ENCODE data around the gene RASGEF1B.

RASGEF1B gene

GRCh38 chr4:81471588-81472280, at the start of gene RASGEF1B:
Gene RASGEF1B, minus strand, starts transcription at chr4:81471907. Its CDS starts 12,399 bp downstream, at chr4:81459508.
- DNase-seq = peak; percentile 97

DNA sequence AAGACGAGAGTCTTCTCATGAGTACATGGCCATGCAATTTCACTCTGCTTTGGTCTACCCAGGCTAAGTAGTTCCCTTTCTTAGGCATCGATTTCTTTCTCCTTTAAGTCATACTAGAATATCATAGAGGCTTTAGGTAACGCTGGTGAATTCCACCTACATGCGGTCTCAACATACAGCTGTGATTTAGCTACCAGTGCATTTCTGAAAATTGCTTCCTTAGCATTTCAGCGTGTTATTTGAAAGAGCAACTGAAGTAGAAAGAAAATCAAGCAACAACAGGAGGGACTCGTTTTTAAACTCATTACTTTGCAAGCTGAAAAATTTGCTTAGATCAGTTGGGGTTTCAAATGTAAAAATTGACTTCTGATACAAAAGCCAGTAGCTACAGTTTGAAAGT, 48.1 kb upstream of the RASGEF1B start:
- DNase-seq = no peak

- no peak for DNase-seq
Measured at GRCh38 chr4:81519427-81519773, 47.7 kb upstream of the RASGEF1B start.

- DNase-seq = no peak
Measured at GRCh38 chr4:81518762-81519426, 47.2 kb upstream of the RASGEF1B start.

GRCh38 chr4:81516241-81516640, 44.5 kb upstream of the RASGEF1B start:
- DNase-seq = no peak

DNA sequence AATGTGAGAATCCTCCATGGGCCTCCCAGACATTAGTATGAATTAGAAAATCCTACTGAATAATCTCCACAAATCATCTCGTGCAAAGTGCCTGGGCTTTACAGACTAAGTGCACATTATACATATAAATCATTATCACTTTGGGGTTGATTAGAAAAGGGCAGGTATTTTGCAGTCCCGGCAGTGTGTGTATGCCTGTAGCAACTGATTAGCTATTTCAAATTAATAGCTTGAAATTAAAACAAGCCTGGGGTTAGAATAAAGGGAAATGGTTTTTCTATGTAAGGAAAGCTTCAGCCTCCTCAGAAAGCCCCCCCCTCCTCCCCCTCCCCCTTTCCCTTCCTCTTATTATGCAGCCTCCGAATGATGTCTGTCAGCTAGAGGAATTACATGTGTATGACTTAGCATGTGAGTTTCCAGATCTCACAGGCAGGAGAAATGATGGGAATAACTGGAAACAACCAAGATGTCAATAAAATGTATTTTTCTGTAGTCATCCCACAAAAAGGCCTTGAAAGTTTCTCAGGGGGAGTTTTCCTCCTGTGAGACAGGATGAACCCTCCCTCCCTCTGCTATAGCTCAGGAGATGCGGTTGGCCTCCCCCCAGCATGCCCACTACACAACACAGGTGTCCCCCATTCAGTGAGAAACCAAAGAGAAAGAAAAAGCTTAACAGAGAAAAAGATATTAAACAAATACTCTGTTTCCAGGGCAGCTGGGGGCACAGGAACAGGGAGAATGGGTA, 41.2 kb upstream of the RASGEF1B start:
- DNase-seq = no peak

GRCh38 chr4:81512001-81512756, 40.5 kb upstream of the RASGEF1B start:
- no peak for DNase-seq

GRCh38 chr4:81510643-81511178, 39.0 kb upstream of the RASGEF1B start:
- no peak for DNase-seq

GRCh38 chr4:81509822-81510221, 38.1 kb upstream of the RASGEF1B start:
- DNase-seq = no peak

- no peak for DNase-seq
Measured at GRCh38 chr4:81509191-81509590, 37.5 kb upstream of the RASGEF1B start.

DNA sequence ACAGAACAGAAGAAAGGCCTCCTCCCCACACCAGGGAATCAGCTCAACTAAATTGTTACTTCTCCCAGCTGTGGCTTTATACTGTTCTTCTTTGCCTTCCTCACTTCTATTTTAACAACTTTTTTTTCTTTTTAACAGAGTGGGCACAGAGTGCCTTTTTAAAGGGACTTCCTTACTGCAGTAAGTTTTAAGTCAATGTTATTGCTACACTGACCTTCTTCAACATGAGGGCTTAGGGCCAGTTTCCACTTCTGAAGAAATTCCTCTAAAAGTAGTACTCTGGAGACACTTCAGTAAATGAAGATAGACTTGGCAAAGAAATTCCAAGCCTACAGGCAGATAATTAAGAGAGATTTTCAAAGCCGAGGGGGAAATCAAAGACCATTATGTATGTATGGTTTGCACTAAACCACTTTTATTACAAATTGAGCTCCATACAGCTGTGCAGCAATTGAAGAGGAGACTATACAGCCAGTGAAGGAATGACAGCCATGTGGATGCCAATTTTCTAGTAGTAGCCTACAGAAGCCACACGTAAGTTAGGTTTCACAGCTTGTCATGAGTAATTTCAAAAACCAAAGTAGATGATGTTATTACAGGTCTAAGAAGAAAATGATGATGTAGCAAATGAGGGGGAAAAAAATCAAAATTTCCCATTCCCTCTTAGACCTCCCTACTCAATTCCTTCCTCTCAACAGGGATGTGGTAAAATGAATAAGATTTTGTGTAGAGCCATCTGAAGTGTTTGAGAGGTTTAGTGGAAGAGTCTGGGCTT, 36.9 kb upstream of the RASGEF1B start:
- no peak for DNase-seq

GRCh38 chr4:81507530-81507929, 35.8 kb upstream of the RASGEF1B start:
- DNase-seq = no peak

- DNase-seq = no peak
Measured at GRCh38 chr4:81506731-81507130, 35.0 kb upstream of the RASGEF1B start.

DNA sequence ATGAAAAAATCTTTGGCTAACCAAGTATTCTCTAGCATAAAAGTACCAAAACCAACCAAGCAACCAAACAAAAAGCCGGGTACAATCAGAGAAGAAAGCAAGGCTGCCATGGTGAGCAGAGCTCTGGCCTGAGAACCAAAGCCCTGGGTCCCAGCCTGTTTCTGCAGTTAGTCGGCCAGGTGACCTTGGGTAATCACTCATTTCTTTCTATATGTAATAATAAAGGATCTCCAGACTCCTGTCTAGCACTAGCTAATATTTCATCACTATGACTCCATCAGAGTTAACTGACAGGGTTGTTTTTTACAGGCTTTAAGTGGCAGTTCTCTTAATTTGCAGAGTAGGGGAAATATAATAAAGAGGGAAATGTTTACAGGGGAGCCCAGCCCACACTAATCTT, 34.0 kb upstream of the RASGEF1B start:
- DNase-seq = no peak

DNA sequence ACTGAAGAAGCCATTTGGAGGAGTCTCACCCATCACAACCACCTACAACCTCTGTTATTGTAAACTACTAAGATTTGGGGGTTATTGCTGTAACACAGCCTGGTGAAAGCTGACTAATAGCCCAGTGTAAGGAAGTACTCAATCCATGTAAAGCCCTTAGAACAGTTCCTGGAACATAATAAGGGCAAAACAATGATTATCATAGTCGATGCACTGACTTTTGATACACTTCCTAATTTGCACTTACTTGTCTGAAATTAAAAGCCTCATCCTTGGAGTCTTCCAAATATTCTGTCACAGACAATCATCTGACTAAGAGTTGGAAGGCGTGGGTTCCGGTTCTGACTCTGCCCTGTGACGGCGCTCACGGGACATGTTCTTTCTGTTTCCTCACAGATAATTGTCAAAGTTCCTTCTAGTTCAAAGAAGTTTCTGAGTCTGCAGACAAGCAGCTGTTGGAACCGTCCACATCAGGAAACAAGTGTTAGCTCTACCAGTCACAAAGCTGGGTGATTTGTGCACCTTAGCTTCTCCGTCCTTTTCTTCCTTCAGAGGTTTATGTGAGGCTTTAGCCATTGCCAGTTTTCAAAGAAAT, 33.4 kb upstream of the RASGEF1B start:
- DNase-seq = no peak

DNA sequence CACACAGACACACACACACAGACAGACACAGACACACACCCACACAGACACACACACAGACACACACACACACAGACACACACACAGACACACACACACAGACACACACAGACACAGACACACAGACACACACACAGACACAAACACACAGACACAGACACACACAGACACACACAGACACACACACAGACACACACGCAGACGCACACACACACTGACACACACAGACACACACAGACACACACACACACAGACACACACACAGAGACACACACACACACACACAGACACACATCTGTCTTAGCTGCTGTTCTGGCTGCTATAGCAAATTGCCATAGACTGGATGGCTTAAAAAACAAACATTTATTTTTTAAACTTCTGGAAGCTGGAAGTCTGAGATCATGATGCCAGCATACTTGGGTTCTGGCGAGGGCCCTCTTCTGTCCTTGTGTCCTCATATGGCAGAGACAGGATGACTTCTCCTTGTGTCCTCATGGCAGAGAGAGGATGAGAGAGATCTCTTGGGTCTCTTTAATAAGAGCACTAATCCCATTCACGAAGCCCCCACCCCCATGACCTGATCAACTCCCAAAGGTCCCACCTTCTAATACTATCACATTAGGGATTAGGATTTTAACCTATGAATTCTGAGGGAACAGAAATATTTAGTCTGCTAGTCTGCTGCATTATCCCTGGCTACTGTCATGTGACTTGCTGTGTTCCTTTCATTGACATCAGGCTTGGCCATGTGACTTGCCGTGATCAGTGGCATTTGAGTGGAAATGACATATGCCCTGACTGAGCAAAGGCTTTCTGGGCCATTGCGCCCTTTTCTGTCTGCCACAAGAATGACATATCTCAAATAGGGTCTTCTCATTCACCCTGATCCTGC, 32.7 kb upstream of the RASGEF1B start:
- peak; percentile 4 for DNase-seq

DNA sequence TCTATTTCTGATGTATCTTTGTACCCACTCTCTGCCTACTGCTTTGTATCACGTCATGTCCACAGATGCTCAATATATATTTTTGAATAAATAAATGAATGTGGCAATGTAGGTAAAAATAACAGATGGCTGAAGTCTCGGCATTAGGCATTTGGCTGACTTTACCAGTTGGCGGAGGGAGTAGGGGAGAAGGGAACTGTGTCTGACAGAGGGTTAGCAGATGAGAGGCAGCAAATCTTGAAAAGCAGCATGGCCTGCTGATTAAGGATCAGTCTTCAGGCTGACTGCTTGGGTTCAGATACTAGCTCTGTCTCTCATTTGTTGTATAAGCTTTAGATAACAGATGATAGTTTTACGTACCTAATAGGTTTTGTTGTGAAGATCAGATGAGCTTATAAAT, 31.9 kb upstream of the RASGEF1B start:
- no peak for DNase-seq

DNA sequence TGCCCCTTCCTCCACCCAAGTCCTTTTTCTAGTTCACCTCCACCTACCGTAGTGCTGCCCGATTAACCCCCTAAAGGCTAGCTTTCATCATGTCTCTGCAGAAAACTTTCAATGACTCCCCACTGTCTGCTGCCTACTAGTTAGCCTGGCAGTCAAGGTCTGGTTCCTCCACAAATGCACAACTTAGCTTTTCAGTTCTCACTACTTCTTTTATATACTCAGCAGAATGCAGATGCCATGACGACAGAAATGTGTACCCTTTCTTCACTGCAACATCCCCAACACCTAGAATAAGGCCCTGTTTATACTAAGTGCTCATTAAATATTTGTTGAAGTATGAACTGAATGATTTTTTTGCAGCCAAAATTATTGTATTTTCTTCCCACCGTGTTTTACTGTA, 30.9 kb upstream of the RASGEF1B start:
- no peak for DNase-seq

- DNase-seq = peak; percentile 53
Measured at GRCh38 chr4:81499840-81500239, 28.1 kb upstream of the RASGEF1B start.

- no peak for DNase-seq
Measured at GRCh38 chr4:81498551-81499099, 26.9 kb upstream of the RASGEF1B start.

Data from DMS53 (cell line).